Activated CD8-positive, alpha-beta memory T cell treated with anti-CD3 and anti-CD28 coated beads, Interleukin-2, amount 10 ng/mL, durations not matched to agents 7 days and 5 days (primary cell): ENCODE data around the gene GPR142. TPM values are rescaled to one million over a fixed set of nuclear protein-coding genes. Genes with fewer than 3 reads are reported as not detected.

ENCODE experiments used
- ATAC-seq: fragments of 150-1000 bp; cut with Tn5 transposase; one replicate; pipeline ENCODE4 v1.10.0; 2021; ENCODE audit warnings: moderate library complexity
- CTCF ChIA-PET: fragments of 350-600 bp; sonication (Branson Sonifier 250); formaldehyde crosslinking; loops from one replicate; lab custom pipeline; 2021; ENCODE audit warnings: antibody characterized with exemption; lab: Charles Lee
- DNase-seq: peaks from one replicate; pipeline ENCODE4 v3.0.0-alpha.2; 2020
- H3K27ac Mint-ChIP-seq: one replicate; pipeline ENCODE4 v1.8.0; 2021; ENCODE audit warnings: mild to moderate bottlenecking, mixed read lengths
- H3K27me3 Mint-ChIP-seq: one replicate; pipeline ENCODE4 v1.8.0; 2021; ENCODE audit warnings: mixed read lengths
- H3K36me3 Mint-ChIP-seq: one replicate; pipeline ENCODE4 v1.8.0; 2021; ENCODE audit warnings: mild to moderate bottlenecking, mixed read lengths
- H3K4me1 Mint-ChIP-seq: one replicate; pipeline ENCODE4 v1.8.0; 2021; ENCODE audit warnings: mixed read lengths
- H3K4me3 Mint-ChIP-seq: one replicate; pipeline ENCODE4 v1.8.0; 2021; ENCODE audit warnings: mild to moderate bottlenecking, moderate library complexity, mixed read lengths
- H3K9me3 Mint-ChIP-seq: one replicate; pipeline ENCODE4 v1.8.0; 2022; ENCODE audit warnings: low read depth, mixed read lengths
- total RNA-seq, 2 experiments: library from RNA; stranded (reverse); gene quantifications; one replicate each; pipeline ENCODE4 v1.2.3, GENCODE V29; 2021

The GPR142 gene
- total RNA-seq, 2 experiments from 2014 or later = not detected

DNA sequence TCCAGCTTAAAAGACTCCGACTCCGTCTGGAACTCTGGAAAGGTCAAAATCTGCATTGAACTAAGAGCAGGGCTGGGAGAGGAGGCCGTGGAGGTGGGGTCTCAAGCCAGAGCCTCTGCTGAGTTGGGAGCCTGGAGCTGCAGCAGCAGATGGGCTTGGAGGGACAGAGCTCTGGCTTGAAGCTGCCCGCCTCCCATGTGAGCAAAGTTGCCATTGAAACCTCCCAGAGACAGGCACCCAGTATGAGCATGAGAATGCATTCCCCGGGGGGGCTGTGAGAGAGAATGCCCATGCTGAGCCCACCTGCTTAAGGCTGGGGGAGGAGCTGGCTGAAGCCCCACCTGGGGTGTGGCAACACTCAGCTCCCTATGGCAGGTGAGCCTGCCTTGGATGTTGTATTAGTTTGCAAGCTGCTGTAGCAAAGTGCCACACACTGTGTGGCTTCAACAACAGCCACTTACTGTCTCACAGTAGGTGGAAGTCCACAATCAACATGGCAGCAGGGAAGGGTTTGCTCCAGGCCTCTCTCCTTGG, 31.7 kb upstream of the GPR142 start:
- no peaks in the 10 kb centered on the region for H3K36me3 Mint-ChIP-seq
- CTCF ChIA-PET = interaction anchor here (1.1 to 2.8 kb wide), 6 partner anchors 12 to 136 kb away, joined by 3 to 10 read pairs (median 6); partner anchors contain the start of gene GPR142
- peaks cover 2% of the 10 kb centered on the region for H3K27me3 Mint-ChIP-seq
- no peaks in the 10 kb centered on the region for H3K9me3 Mint-ChIP-seq
- no peak for DNase-seq
- H3K4me1 Mint-ChIP-seq = peaks cover 26% of the 10 kb centered on the region
- no peak overlapping the region for H3K4me3 Mint-ChIP-seq
- no peak for ATAC-seq
- H3K27ac Mint-ChIP-seq = no peak overlapping the region

DNA sequence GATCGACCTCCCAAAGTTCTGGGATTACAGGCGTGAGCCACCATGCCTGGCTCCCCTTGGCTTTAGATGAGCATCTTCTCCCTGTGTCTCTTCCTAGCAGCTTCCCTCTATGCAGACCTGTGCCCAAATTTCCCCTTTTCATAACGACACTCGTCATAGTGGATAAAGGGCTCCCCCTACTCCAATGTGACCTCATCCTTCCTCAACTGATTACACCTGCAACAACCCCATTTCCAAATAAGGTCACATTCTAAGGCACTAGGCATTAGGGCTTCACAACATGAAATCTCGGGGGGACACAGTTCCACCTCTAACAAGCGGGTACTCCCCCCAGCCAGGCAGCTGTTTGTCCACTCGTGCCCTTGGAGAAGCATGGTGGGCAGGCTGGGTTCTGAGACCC, 31.0 kb upstream of the GPR142 start:
- ATAC-seq (no peak), DNase-seq (no peak)
- Mint-ChIP-seq H3K27ac (no peak overlapping the region), H3K36me3 (no peaks in the 10 kb centered on the region), H3K27me3 (peaks cover 2% of the 10 kb centered on the region), H3K9me3 (no peaks in the 10 kb centered on the region), H3K4me3 (no peak overlapping the region), H3K4me1 (peaks cover 26% of the 10 kb centered on the region)
- CTCF ChIA-PET = interaction anchor here (1.6 to 2.8 kb wide), 5 partner anchors 16 to 137 kb away, joined by 3 to 10 read pairs (median 6); partner anchors contain the start of gene GPR142

DNA sequence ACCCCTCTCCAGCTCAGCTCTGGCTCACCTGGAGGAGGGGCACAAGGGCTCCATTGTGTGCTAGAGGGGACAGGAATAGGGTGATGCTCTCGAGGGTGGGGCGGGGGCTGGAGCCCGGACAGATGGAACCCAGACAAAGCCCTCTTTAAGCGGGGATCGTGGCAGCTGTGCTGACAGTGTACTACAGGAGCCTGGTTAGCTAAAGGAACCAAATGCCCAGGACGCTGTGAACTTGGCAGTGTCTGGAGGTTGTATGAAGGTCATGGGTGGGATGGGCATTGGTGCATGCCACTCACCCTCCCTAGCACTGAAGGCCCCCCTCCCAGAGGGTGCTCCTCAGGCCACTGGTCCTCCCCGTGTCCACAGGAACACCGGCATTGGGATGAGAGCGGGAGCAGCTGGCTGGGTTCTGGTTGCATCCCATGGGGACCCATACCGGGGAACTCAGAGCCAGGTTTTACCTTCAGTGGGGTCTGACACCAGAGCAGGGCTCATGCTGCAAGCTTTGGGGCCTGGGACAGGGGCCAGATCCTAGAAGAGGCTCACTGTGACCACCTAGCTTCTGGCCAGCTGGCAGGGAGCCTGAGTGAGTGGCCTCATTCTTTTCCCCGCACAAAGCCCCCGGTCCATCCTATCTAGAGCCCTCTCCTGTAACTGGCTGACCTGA, 29.3 kb upstream of the GPR142 start:
- H3K36me3 Mint-ChIP-seq = no peaks in the 10 kb centered on the region
- CTCF ChIA-PET = interaction anchor here (2.8 kb wide), 1 partner anchor 15 kb away, joined by 10 read pairs; no protein-coding TSS in a partner anchor
- H3K27me3 Mint-ChIP-seq = peaks cover 2% of the 10 kb centered on the region
- ATAC-seq (no peak), DNase-seq (no peak)
- no peak overlapping the region for H3K4me3 Mint-ChIP-seq
- peaks cover 22% of the 10 kb centered on the region for H3K4me1 Mint-ChIP-seq
- H3K27ac Mint-ChIP-seq = no peak overlapping the region
- no peaks in the 10 kb centered on the region for H3K9me3 Mint-ChIP-seq

DNA sequence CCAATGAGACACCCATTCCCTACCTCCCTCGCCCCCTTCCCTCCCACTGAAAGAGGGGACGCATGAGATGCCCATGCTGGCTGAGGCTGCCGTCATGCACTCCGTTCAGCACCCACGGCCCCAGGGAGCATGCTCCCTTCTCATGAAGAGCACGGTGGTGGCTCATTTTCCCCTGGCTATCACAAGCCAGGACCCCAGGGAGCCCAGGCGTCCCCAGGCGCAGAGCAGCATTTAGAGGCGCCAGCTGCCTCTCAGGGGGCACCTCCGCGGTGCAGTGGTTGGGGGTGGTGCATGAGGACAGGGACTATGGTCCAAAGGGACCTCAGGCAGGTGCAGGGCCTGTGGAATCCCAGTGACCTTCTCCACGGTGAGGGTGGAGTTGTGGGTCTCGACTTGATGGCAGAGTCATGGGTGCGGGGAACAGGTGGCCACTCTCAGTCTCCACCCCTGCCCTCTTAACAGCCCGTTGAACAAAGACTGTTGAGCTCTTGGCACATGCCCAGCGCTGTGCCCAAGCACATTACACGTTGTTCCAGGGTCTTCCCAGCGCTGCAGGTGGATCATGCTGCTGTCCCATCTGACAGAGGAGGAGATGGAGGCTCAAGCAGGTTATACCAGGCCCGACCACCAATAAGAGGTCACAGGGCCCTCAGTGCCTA, 27.6 kb upstream of the GPR142 start:
- H3K27me3 Mint-ChIP-seq = peaks cover 2% of the 10 kb centered on the region
- DNase-seq = no peak
- CTCF ChIA-PET = interaction anchor here (1.9 kb wide), 1 partner anchor 28 kb away, joined by 7 read pairs; the partner anchor contains the start of gene GPR142

DNA sequence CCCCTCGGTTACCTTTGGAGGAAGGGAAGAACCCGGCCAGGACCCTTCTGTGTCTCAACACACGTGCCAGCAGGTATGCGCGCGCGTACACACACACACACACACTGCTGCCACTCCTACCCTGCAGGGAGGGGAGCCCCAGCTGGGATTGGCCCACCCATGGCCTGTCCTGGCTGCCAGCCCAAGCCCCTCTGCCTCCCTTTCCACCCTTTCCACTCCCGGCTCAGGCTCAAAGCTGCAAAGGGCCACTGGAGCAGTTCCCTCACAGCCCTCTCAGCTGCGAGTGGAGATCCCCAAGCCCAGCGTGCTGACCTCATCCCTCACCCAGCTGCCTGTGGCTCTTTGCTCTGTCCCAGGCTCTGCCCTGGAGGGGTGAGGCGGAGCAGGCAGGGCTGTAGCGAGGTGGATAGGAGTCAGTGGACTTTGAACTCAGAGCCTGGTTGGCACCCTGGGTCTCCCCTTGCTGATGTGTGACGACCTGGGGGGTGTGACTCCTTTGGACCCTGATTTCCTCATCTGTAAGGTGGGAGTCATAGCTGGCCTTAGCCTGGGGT, 26.8 kb upstream of the GPR142 start:
- H3K9me3 Mint-ChIP-seq = no peaks in the 10 kb centered on the region
- H3K27ac Mint-ChIP-seq = no peak overlapping the region

More for the DNA sequence above, 27.6 kb upstream of the GPR142 start:
- peaks cover 14% of the 10 kb centered on the region for H3K4me1 Mint-ChIP-seq
- no peaks in the 10 kb centered on the region for H3K9me3 Mint-ChIP-seq
- no peak overlapping the region for H3K4me3 Mint-ChIP-seq
- H3K27ac Mint-ChIP-seq = no peak overlapping the region
- no peak for ATAC-seq
- H3K36me3 Mint-ChIP-seq = no peaks in the 10 kb centered on the region

DNA sequence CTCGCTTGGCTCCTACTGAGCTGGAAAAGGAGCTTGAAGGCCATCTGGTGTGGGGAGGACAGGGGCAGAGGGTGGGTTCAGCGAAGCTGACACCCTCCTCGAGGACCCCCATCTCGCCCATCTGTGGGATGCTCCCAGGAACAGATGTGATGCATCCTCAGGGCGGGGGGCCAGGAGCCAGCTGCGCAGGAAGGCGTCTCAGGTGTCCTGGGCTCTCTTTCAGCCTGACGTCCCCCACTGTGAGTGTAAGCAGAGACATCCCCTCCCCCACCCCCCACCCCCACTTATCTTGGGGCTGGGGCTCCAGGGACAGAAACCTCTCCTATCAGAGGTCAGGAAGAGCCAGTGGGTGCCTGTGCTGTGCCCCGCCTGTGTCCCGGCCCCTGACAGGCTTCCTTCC, 25.1 kb upstream of the GPR142 start:
- Mint-ChIP-seq H3K27ac (no peak overlapping the region), H3K36me3 (no peaks in the 10 kb centered on the region), H3K4me3 (no peak overlapping the region), H3K27me3 (peaks cover 2% of the 10 kb centered on the region), H3K4me1 (no peaks in the 10 kb centered on the region), H3K9me3 (no peaks in the 10 kb centered on the region)
- DNase-seq (no peak), ATAC-seq (no peak)
- CTCF ChIA-PET = no interaction called here

More for the DNA sequence above, 26.8 kb upstream of the GPR142 start:
- ATAC-seq = no peak
- Mint-ChIP-seq H3K36me3 (no peaks in the 10 kb centered on the region), H3K27me3 (peaks cover 2% of the 10 kb centered on the region), H3K4me3 (no peak overlapping the region), H3K4me1 (peaks cover 5% of the 10 kb centered on the region)
- CTCF ChIA-PET = interaction anchor here (1.9 kb wide), 1 partner anchor 27 kb away, joined by 7 read pairs; the partner anchor contains the start of gene GPR142
- no peak for DNase-seq

DNA sequence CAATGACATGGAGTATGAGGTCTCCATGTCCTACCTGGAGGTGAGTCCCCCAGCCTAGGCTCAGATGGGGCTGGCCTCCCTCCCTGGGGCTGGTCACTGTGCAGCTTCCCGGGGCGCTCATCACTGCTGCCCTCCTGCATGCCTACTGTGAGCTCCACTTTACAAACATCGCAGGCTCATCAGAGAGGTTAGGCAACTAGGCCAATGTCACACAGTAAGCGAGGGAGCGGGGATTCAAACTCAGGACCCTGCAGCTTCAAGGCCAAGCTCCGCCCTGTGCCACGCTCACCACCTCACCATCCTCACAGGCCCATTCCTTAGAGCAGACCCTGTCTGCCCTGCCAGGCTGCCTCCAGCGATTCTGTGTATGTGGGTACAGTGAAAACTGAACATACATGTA, 24.2 kb upstream of the GPR142 start:
- no peak overlapping the region for H3K4me3 Mint-ChIP-seq
- ATAC-seq (no peak), DNase-seq (no peak)
- CTCF ChIA-PET = interaction anchor here (1.3 kb wide), 1 partner anchor 26 kb away, joined by 3 read pairs; no protein-coding TSS in a partner anchor
- no peaks in the 10 kb centered on the region for H3K4me1 Mint-ChIP-seq
- no peaks in the 10 kb centered on the region for H3K36me3 Mint-ChIP-seq
- peaks cover 5% of the 10 kb centered on the region for H3K27me3 Mint-ChIP-seq
- no peaks in the 10 kb centered on the region for H3K9me3 Mint-ChIP-seq
- no peak overlapping the region for H3K27ac Mint-ChIP-seq

DNA sequence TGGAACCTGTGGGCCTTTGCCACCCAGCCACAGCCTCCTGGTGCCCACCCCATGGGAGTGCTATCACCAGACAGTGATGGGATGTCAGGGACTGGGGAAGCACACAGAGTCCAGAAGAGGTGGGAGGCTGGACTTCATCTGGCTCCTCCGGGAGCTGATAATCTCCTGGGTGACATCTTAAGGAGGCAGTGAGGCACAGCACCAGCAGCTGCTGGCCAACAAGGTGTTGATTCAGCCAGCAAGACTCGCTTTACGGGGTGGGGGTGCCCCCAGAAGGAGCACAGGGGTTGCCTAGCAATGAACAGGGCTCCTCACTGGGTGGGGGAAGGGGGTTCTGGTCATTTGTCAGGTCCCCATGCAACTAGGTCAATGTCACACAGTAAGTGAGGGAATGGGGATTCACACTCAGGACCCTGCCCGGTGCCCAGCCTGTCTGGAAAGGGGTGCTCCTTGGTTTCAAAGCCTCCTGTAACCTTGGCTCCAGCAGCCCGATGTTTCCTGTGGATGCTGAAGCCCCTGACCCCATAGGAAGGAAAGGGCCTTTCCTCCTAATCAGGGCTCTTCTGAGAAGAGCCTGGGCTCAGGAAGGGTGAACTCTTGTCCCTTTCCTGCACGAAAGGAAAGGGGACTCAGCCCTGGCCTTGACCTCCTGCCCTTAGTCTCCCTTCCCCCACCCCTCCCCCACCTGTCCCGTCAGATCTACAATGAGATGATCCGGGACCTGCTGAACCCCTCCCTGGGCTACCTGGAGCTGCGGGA, 23.6 kb upstream of the GPR142 start:
- no peak for DNase-seq
- CTCF ChIA-PET = interaction anchor here (1.0 to 1.6 kb wide), 3 partner anchors 25 to 47 kb away, joined by 3 to 4 read pairs (median 4); no protein-coding TSS in a partner anchor
- H3K36me3 Mint-ChIP-seq = no peaks in the 10 kb centered on the region
- H3K27ac Mint-ChIP-seq = no peak overlapping the region
- peaks cover 7% of the 10 kb centered on the region for H3K27me3 Mint-ChIP-seq
- H3K9me3 Mint-ChIP-seq = no peaks in the 10 kb centered on the region
- no peaks in the 10 kb centered on the region for H3K4me1 Mint-ChIP-seq
- no peak for ATAC-seq
- H3K4me3 Mint-ChIP-seq = no peak overlapping the region

DNA sequence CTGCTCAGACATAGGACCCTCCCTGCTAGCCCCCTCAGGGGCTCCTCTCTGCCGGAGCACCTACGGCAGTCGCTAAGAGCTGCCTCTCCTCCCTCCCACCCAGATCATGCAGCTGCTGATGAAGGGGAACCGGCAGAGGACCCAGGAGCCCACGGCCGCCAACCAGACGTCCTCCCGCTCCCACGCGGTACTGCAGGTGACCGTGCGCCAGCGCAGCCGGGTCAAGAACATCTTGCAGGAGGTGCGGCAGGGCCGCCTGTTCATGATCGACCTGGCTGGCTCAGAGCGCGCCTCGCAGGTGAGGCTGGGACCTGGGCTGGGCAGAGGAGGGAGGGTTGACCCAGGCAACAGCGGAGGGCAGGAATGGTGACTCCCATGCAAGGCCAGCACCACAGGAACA, 22.6 kb upstream of the GPR142 start:
- Mint-ChIP-seq H3K9me3 (no peaks in the 10 kb centered on the region), H3K27me3 (peaks cover 11% of the 10 kb centered on the region), H3K27ac (no peak overlapping the region), H3K4me1 (no peaks in the 10 kb centered on the region), H3K4me3 (no peak overlapping the region), H3K36me3 (no peaks in the 10 kb centered on the region)
- DNase-seq (no peak), ATAC-seq (no peak)
- CTCF ChIA-PET = interaction anchor here (1.0 to 1.6 kb wide), 3 partner anchors 38 to 48 kb away, joined by 3 to 4 read pairs (median 4); no protein-coding TSS in a partner anchor

DNA sequence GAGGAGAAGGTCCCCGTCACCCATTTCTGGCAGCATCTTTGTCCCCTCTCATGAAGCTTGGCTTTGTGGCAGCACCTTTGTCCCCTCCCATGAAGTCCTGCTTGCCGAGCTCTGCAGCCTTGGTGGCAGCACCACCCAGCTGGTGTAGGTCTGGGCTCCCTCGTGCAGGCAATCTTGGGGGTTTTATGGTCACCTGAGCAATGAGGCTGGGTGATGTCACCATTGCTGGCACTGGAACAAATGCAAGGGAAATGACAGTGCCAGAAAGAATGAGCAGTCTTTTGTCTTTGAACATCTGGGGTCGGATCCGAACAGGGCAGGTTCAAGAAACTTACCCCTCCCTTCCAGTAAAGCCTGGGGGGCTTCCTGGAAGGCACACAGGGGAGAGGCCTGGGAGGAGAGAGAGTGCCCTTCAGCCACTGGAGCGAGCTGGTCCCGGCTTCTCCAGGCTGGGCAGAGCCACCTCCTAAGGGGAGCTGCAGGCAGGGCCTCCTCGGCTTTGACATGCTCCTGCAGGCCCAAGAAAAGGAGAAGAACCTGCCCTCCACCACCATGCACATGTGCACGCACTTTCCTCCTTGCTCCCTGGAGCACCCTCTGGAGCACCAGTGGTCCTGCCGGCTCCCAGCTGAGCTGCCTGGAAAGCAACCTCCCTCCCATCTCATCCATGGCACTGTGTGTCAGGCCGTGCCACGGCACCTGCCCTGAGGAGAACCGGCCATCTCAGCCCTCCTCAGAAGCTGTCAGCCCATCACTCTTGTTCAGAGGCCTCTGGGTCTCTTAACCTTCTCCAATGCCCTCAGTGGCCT, 21.7 kb upstream of the GPR142 start:
- Mint-ChIP-seq H3K4me3 (no peak overlapping the region), H3K4me1 (no peaks in the 10 kb centered on the region), H3K9me3 (no peaks in the 10 kb centered on the region), H3K27ac (no peak overlapping the region), H3K27me3 (peaks cover 15% of the 10 kb centered on the region), H3K36me3 (no peaks in the 10 kb centered on the region)
- CTCF ChIA-PET = interaction anchor here (1.3 to 1.6 kb wide), 3 partner anchors 15 to 49 kb away, joined by 3 to 5 read pairs (median 4); no protein-coding TSS in a partner anchor
- DNase-seq (no peak), ATAC-seq (no peak)

DNA sequence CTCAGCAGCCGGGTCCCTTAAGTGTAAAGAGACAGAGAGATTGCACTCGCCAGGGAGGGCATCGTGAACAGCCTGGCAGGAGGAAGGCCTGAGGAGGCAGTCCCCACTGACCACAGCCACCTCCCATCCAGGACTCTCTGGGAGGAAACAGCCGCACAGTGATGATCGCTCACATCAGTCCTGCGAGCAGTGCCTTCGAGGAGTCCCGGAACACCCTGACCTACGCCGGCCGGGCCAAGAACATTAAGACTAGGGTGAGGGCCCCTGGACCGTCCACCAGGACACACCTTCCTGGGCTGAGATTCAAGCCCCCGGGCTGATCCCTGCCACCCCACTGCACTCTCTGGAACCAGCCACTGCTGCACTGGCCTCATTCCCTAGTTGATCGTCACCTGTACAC, 19.7 kb upstream of the GPR142 start:
- Mint-ChIP-seq H3K27me3 (peaks cover 32% of the 10 kb centered on the region), H3K4me3 (no peak overlapping the region), H3K27ac (no peak overlapping the region), H3K4me1 (peaks cover 4% of the 10 kb centered on the region), H3K9me3 (no peaks in the 10 kb centered on the region), H3K36me3 (no peaks in the 10 kb centered on the region)
- CTCF ChIA-PET = interaction anchor here (1.0 to 2.0 kb wide), 4 partner anchors 13 to 44 kb away, joined by 3 to 5 read pairs (median 3); no protein-coding TSS in a partner anchor
- ATAC-seq (no peak), DNase-seq (no peak)

DNA sequence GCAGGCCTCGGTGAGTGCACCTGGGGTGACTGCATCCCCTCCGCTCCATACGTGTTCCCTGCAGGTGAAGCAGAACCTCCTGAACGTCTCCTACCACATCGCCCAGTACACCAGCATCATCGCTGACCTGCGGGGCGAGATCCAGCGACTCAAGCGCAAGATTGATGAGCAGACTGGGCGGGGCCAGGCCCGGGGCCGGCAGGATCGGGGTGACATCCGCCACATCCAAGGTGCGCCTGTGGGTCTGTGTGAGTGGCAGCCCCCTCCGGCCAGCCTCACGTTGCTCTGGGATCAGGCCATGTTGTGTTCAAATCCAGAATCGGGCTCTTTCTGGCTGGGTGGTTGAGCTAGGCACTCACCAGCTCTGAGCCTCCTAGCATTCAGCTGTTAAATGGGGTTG, 18.2 kb upstream of the GPR142 start:
- Mint-ChIP-seq H3K9me3 (no peaks in the 10 kb centered on the region), H3K36me3 (no peaks in the 10 kb centered on the region), H3K4me1 (peaks cover 4% of the 10 kb centered on the region), H3K27me3 (peaks cover 46% of the 10 kb centered on the region), H3K27ac (no peak overlapping the region), H3K4me3 (no peak overlapping the region)
- ATAC-seq (no peak), DNase-seq (no peak)
- CTCF ChIA-PET = interaction anchor here (4.9 kb wide), 1 partner anchor 45 kb away, joined by 42 read pairs; no protein-coding TSS in a partner anchor
